ENCODE data around the gene MYH7B.

The MYH7B gene

GRCh38 chr20:34992751-34993417 is 37.2 kb downstream of the MYH7B start:
- no peak for DNase-seq (ENCODE audit: low read depth)

- no peak for DNase-seq (ENCODE audit: low read depth)
Measured at GRCh38 chr20:34993941-34994508, 38.4 kb downstream of the MYH7B start.

- DNase-seq (ENCODE audit: low read depth) = no peak
Measured at GRCh38 chr20:34994509-34995131, 39.0 kb downstream of the MYH7B start.

- DNase-seq (ENCODE audit: low read depth) = no peak
Measured at GRCh38 chr20:34995192-34995591, 39.5 kb downstream of the MYH7B start.

GRCh38 chr20:34995696-34996095 is 40.0 kb downstream of the MYH7B start:
- DNase-seq (ENCODE audit: low read depth) = no peak

GRCh38 chr20:34996243-34997028 is 40.8 kb downstream of the MYH7B start:
- DNase-seq (ENCODE audit: low read depth) = no peak

- no peak for DNase-seq (ENCODE audit: low read depth)
Measured at GRCh38 chr20:34997131-34997561, 41.5 kb downstream of the MYH7B start.

GRCh38 chr20:34997774-34998173 is 42.1 kb downstream of the MYH7B start:
- no peak for DNase-seq (ENCODE audit: low read depth)

- DNase-seq (ENCODE audit: low read depth) = no peak
Measured at GRCh38 chr20:34998331-34998950, 42.8 kb downstream of the MYH7B start.

GRCh38 chr20:34999021-34999451 is 43.4 kb downstream of the MYH7B start:
- DNase-seq (ENCODE audit: low read depth) = no peak

- DNase-seq (ENCODE audit: low read depth) = no peak
Measured at GRCh38 chr20:34999782-35000181, 44.1 kb downstream of the MYH7B start.

GRCh38 chr20:35000311-35000921 is 44.7 kb downstream of the MYH7B start:
- DNase-seq (ENCODE audit: low read depth) = no peak

GRCh38 chr20:35000922-35001595 is 45.4 kb downstream of the MYH7B start:
- DNase-seq (ENCODE audit: low read depth) = no peak

GRCh38 chr20:35001596-35002362 is 46.1 kb downstream of the MYH7B start:
- no peak for DNase-seq (ENCODE audit: low read depth)

- no peak for DNase-seq (ENCODE audit: low read depth)
Measured at GRCh38 chr20:35002426-35003210, 47.0 kb downstream of the MYH7B start.

GRCh38 chr20:35003211-35004031 is 47.8 kb downstream of the MYH7B start:
- no peak for DNase-seq (ENCODE audit: low read depth)

GRCh38 chr20:35004051-35004725 is 48.5 kb downstream of the MYH7B start:
- no peak for DNase-seq (ENCODE audit: low read depth)
